ENCODE results near the gene GLI2. TPM values are rescaled to one million over a fixed set of nuclear protein-coding genes. Genes with fewer than 3 reads are reported as not detected.

The GLI2 gene
- total and polyA plus RNA-seq, 2 experiments from 2014 or later, result 53.6 to 57.0 TPM

GRCh38 chr2:120701096-120701495 lies 34.6 kb upstream of the GLI2 start:
- no peak overlapping the region for H3K4me2 ChIP-seq
- peaks cover 6% of the 10 kb centered on the region; the same call in 1 of the 2 replicates for H3K27me3 ChIP-seq (ENCODE audit: insufficient read depth)
- H3K79me2 ChIP-seq (replicated peaks; ENCODE audit: insufficient read depth), result no peaks in the 10 kb centered on the region
- H3K4me3 ChIP-seq, result no peak overlapping the region
- ATAC-seq (no peak), DNase-seq (ENCODE audit: low spot score) (no peak)
- no peak overlapping the region for H2AFZ ChIP-seq
- TF ChIP-seq CTCF (conservative IDR thresholded peaks at IDR 0.05; ENCODE audit: low read depth in 2 of 2) (no peak), EZH2phosphoT487 (IDR thresholded peaks at IDR 0.05; ENCODE audit: unreplicated experiment) (no peak), CREB1 (CRISPR knock-in tag; IDR thresholded peaks at IDR 0.05; ENCODE audit: low read depth) (no peak), ZNF462 (CRISPR knock-in tag; IDR thresholded peaks at IDR 0.05) (no peak), ZNF114 (CRISPR knock-in tag; IDR thresholded peaks at IDR 0.05) (no peak), REST (IDR thresholded peaks at IDR 0.05; ENCODE audit: unreplicated experiment) (no peak)
- Mint-ChIP-seq H3K27ac (no peak overlapping the region), H3K36me3 (ENCODE audit: low read depth) (no peaks in the 10 kb centered on the region), H3K4me1 (peaks cover 52% of the 10 kb centered on the region), H3K27me3 (ENCODE audit: insufficient read depth, low read depth, poor library complexity) (peaks cover 31% of the 10 kb centered on the region), H3K4me3 (no peak overlapping the region), H3K9me3 (no peaks in the 10 kb centered on the region)
- H3F3A ChIP-seq (replicated peaks; ENCODE audit: low read depth), result peaks cover 4% of the 10 kb centered on the region; the same call in 1 of the 2 replicates
- no peaks in the 10 kb centered on the region for H4K20me1 ChIP-seq (replicated peaks; ENCODE audit: insufficient read depth)
- H3K9me2 ChIP-seq (ENCODE audit: insufficient read depth), result no peaks in the 10 kb centered on the region
- H3K36me3 ChIP-seq (ENCODE audit: insufficient read depth), result no peaks in the 10 kb centered on the region
- H3K27ac ChIP-seq (ENCODE audit: low read depth), result no peak overlapping the region
- H3K4me1 ChIP-seq (ENCODE audit: insufficient read depth), result peaks cover 32% of the 10 kb centered on the region
